Nephron (organoid): ENCODE results near the gene INO80D.

Experiments used
- H3K27ac Mint-ChIP-seq, 3 experiments: 2 replicates each; pipeline ENCODE4 v1.8.0; 2020; ENCODE audit warnings: mixed read lengths in 3 of 3, mild to moderate bottlenecking in 2 of 3, moderate library complexity in 1 of 3
- H3K27me3 Mint-ChIP-seq: 2 replicates; pipeline ENCODE4 v1.8.0; 2021; ENCODE audit warnings: low read depth, mild to moderate bottlenecking, moderate library complexity, mixed read lengths
- H3K36me3 Mint-ChIP-seq: 2 replicates; pipeline ENCODE4 v1.8.0; 2020; ENCODE audit warnings: low read depth, mixed read lengths
- H3K4me1 Mint-ChIP-seq: 2 replicates; pipeline ENCODE4 v1.8.0; 2020; ENCODE audit warnings: mixed read lengths
- H3K4me3 Mint-ChIP-seq, 3 experiments: 2 replicates each; pipeline ENCODE4 v1.8.0; 2020; ENCODE audit warnings: mild to moderate bottlenecking in 3 of 3, mixed read lengths in 3 of 3, moderate library complexity in 2 of 3
- H3K9me3 Mint-ChIP-seq: 2 replicates; pipeline ENCODE4 v1.8.0; 2020; ENCODE audit warnings: mixed read lengths
- TF ChIP-seq, protein P1 (sequence below), 3 experiments: fragments of 200-600 bp; sonication (generic); IDR thresholded peaks; one replicate each; pipeline ENCODE4 v1.5.0; 2021; ENCODE audit warnings: antibody characterized with exemption in 3 of 3; ENCODE audit not compliant: unreplicated experiment in 3 of 3

The INO80D gene

DNA sequence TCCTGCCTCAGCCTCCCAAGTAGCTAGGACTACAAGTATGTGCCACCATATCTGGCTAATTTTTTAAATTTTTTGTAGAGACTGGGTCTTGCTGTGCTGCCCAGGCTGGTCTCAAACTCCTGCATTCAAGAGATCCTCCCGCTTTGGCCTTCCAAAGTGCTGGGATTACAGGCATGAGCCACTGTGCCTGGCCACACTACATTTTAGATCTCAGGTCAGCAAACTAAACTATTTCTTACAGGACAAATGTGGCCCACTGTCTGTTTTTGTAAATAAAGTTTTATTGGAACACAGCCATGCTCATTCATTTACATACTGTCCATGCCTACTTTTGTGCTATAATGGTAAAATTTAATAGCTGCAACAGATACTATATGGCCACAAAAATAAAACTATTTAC is 17.8 kb downstream of the INO80D start:
- Mint-ChIP-seq H3K36me3 (peaks cover 24% of the 10 kb centered on the region), H3K9me3 (no peaks in the 10 kb centered on the region), H3K4me3 (no peak overlapping the region)

DNA sequence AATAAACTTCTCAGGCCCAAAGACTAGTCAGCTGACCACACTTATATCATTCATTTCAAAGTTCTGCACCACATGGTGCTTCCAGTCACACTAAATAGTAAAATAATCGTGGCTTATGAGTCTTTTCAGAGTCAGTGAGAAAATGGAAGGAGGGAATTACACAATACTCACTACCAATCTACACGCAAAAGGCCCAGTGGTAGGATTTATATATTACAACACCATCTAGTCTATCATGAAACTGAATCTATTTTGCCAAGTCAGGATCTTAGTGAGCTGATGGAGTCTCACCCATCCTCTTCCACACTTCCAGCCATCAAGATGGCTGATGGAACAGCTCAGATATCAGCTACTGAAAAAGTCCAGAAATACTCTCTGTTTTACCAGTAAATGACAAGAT is 21.9 kb downstream of the INO80D start:
- no peak overlapping the region for H3K27ac Mint-ChIP-seq
- H3K36me3 Mint-ChIP-seq = peaks cover 40% of the 10 kb centered on the region
- H3K4me3 Mint-ChIP-seq = no peak overlapping the region
- peaks cover 4% of the 10 kb centered on the region for H3K4me1 Mint-ChIP-seq
- no peaks in the 10 kb centered on the region for H3K9me3 Mint-ChIP-seq
- no peaks in the 10 kb centered on the region for H3K27me3 Mint-ChIP-seq
- TF ChIP-seq, protein P1, sequence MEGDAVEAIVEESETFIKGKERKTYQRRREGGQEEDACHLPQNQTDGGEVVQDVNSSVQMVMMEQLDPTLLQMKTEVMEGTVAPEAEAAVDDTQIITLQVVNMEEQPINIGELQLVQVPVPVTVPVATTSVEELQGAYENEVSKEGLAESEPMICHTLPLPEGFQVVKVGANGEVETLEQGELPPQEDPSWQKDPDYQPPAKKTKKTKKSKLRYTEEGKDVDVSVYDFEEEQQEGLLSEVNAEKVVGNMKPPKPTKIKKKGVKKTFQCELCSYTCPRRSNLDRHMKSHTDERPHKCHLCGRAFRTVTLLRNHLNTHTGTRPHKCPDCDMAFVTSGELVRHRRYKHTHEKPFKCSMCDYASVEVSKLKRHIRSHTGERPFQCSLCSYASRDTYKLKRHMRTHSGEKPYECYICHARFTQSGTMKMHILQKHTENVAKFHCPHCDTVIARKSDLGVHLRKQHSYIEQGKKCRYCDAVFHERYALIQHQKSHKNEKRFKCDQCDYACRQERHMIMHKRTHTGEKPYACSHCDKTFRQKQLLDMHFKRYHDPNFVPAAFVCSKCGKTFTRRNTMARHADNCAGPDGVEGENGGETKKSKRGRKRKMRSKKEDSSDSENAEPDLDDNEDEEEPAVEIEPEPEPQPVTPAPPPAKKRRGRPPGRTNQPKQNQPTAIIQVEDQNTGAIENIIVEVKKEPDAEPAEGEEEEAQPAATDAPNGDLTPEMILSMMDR (IDR thresholded peaks at IDR 0.05; ENCODE audit: unreplicated experiment in 3 of 3) = no peak

More for the DNA sequence above, 17.8 kb downstream of the INO80D start:
- no peak overlapping the region for H3K27ac Mint-ChIP-seq
- H3K4me1 Mint-ChIP-seq = no peaks in the 10 kb centered on the region
- TF ChIP-seq, protein P1 (IDR thresholded peaks at IDR 0.05; ENCODE audit: unreplicated experiment in 3 of 3) = no peak
- H3K27me3 Mint-ChIP-seq = no peaks in the 10 kb centered on the region

DNA sequence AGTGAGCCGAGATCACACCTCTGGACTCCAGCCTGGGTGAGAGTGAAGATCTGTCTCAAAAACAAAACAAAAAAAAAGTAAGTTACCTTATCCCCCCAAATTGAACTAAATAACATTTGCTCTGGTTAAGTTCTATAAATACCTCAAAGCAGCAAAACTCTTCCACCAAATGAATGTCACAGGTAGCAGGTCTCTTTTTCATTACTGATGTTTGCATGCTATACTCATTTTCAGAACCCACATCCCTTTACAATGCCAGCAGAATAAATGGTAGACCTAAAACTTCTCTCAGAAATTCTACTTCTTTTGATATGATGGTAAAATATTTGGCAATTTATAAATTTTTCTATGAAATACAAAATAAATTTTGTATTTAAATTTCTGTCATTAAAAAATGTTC is 22.3 kb downstream of the INO80D start:
- H3K4me1 Mint-ChIP-seq = peaks cover 4% of the 10 kb centered on the region
- H3K27me3 Mint-ChIP-seq = no peaks in the 10 kb centered on the region
- no peak overlapping the region for H3K27ac Mint-ChIP-seq
- no peak overlapping the region for H3K4me3 Mint-ChIP-seq
- peaks cover 40% of the 10 kb centered on the region for H3K36me3 Mint-ChIP-seq
- H3K9me3 Mint-ChIP-seq = no peaks in the 10 kb centered on the region
- TF ChIP-seq, protein P1 (IDR thresholded peaks at IDR 0.05; ENCODE audit: unreplicated experiment in 3 of 3) = no peak

DNA sequence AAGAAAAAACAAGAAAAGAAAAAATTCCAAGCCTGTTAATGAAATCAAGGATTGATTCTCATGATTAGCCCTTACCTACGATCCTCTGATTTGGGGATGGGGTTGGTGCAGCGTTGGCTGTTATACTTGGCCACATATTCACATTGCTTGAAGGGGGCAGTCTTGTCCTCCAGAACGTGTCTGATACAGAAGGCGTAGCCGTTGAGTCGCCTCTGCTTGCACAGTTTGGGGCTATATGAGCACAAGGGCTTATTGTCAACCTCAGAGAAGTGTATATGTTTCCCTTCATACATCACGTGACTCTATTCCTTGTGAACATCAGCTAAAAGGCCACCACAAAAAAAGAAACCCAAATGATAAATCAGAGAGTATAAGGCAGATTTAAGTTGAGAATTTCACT is 23.2 kb downstream of the INO80D start:
- TF ChIP-seq, protein P1 (IDR thresholded peaks at IDR 0.05; ENCODE audit: unreplicated experiment in 3 of 3) = no peak
- H3K27me3 Mint-ChIP-seq = no peaks in the 10 kb centered on the region

DNA sequence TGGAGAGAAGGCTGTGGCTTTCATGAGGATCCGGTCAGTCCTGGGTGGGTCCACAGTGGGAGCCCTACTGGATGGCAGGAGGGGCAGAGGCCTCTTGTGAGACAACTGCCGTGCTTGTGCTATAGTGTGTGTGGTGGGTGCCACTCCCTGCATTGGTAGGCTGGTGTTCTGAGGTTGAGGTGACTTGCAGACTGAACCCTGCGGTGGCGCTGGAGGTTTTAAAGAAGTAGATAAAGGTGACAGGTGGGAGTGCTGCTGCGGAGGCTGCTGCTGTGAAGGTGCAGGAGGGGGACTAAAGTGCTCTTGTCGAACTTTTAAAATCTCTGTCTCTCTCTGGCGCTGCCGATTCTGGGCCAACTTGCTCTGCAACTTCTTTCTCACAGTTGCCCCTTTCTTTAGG is 29.7 kb downstream of the INO80D start:
- Mint-ChIP-seq H3K4me1 (peaks cover 4% of the 10 kb centered on the region), H3K27me3 (no peaks in the 10 kb centered on the region), H3K27ac (no peak overlapping the region), H3K4me3 (no peak overlapping the region), H3K9me3 (no peaks in the 10 kb centered on the region), H3K36me3 (peaks cover 36% of the 10 kb centered on the region)
- TF ChIP-seq, protein P1 (IDR thresholded peaks at IDR 0.05; ENCODE audit: unreplicated experiment in 3 of 3) = no peak

More for the DNA sequence above, 23.2 kb downstream of the INO80D start:
- H3K4me3 Mint-ChIP-seq = no peak overlapping the region
- peaks cover 4% of the 10 kb centered on the region for H3K4me1 Mint-ChIP-seq
- peaks cover 39% of the 10 kb centered on the region for H3K36me3 Mint-ChIP-seq
- H3K27ac Mint-ChIP-seq = no peak overlapping the region
- H3K9me3 Mint-ChIP-seq = no peaks in the 10 kb centered on the region

DNA sequence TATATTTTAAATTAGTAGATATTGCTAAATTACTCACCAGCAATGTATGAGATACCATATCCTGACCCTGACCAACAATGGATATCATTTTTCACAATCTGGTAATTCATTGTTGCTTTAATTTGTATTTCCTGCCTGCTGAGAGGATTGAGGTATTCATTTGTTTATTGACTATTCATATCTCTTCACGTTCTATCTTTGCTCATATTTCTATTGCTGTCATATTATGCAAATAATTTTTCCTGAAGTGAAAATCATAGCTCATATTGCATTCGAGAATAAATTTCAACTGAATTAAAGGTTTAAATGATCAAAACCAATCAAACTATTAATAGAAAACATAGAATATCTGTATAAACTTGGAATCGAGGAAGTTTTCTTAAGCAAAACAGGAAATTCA is 31.0 kb downstream of the INO80D start:
- no peaks in the 10 kb centered on the region for H3K27me3 Mint-ChIP-seq
- H3K4me3 Mint-ChIP-seq = no peak overlapping the region
- TF ChIP-seq, protein P1 (IDR thresholded peaks at IDR 0.05; ENCODE audit: unreplicated experiment in 3 of 3) = no peak
- H3K9me3 Mint-ChIP-seq = no peaks in the 10 kb centered on the region
- peaks cover 4% of the 10 kb centered on the region for H3K4me1 Mint-ChIP-seq
- no peak overlapping the region for H3K27ac Mint-ChIP-seq
- peaks cover 41% of the 10 kb centered on the region for H3K36me3 Mint-ChIP-seq
